IMR-90 (cell line): ENCODE measurements around the gene DGKG. TPM values are rescaled to one million over a fixed set of nuclear protein-coding genes. Genes with fewer than 3 reads are reported as not detected.

Source experiments
- ATAC-seq: fragments of 200-7000 bp; cut with Tn5 transposase; 2 replicates; pipeline ENCODE4 v1.9.1; 2020; ENCODE audit warnings: low read depth, mild to moderate bottlenecking, moderate library complexity
- BruUV-seq: library from RNA; stranded (reverse); fragments of 400-500 nt; replicated peaks from 2 replicates; lab custom pipeline; 2021; lab: Mats Ljungman, UMichigan
- CTCF ChIA-PET: fragments of 300-600 bp; formaldehyde crosslinking; extraction: SDS; loops from one replicate; lab custom pipeline; 2021; ENCODE audit warnings: antibody characterized with exemption; lab: Yijun Ruan, JAX
- POLR2A ChIA-PET: fragments of 300-600 bp; sonication (Branson Sonifier 250); formaldehyde crosslinking; loops from one replicate; lab custom pipeline; 2022; ENCODE audit warnings: antibody characterized with exemption; ENCODE audit not compliant: unreplicated experiment; lab: Charles Lee
- DNase-seq: peaks from one replicate; pipeline ENCODE4 v3.0.0; 2013
- H2AFZ ChIP-seq: replicated peaks from 2 replicates; pipeline ENCODE3; 2013; ENCODE audit warnings: low read length, mild to moderate bottlenecking; ENCODE audit not compliant: poor library complexity
- H2AK5ac ChIP-seq: 2 replicates; pipeline ENCODE4 v1.6.1; 2013; ENCODE audit warnings: low read depth, low read length, inconsistent platforms
- H2AK9ac ChIP-seq: replicated peaks from 2 replicates; pipeline ENCODE3; 2013; ENCODE audit warnings: mild to moderate bottlenecking, low read depth, low read length, moderate library complexity; ENCODE audit not compliant: poor library complexity
- H2BK120ac ChIP-seq: 2 replicates; pipeline ENCODE4 v1.6.1; 2013; ENCODE audit warnings: low read depth, low read length, inconsistent platforms
- H2BK15ac ChIP-seq: 3 replicates; pipeline ENCODE4 v1.6.1; 2013; ENCODE audit warnings: low read depth, low read length, inconsistent platforms
- H2BK20ac ChIP-seq: 2 replicates; pipeline ENCODE4 v1.6.1; 2013; ENCODE audit warnings: low read depth, mild to moderate bottlenecking, inconsistent platforms, low read length, moderate library complexity
- H2BK5ac ChIP-seq: 2 replicates; pipeline ENCODE4 v1.6.1; 2013; ENCODE audit warnings: mild to moderate bottlenecking, low read depth, low read length, inconsistent platforms; ENCODE audit not compliant: poor library complexity, severe bottlenecking
- H3K14ac ChIP-seq: replicated peaks from 2 replicates; pipeline ENCODE4 v1.6.1; 2013; ENCODE audit warnings: low read depth, low read length, inconsistent platforms
- H3K18ac ChIP-seq: 2 replicates; pipeline ENCODE4 v1.6.1; 2013; ENCODE audit warnings: low read depth, low read length, control low read depth
- H3K23ac ChIP-seq: 2 replicates; pipeline ENCODE4 v1.6.1; 2013; ENCODE audit warnings: low read depth, low read length, inconsistent platforms
- H3K27ac ChIP-seq: 2 replicates; pipeline ENCODE4 v1.5.1; 2013; ENCODE audit warnings: mild to moderate bottlenecking, control low read depth, low read length; ENCODE audit not compliant: insufficient read depth
- H3K27me3 ChIP-seq: 2 replicates; pipeline ENCODE4 v1.6.1; 2013; ENCODE audit warnings: low read length; ENCODE audit not compliant: control insufficient read depth, insufficient read depth
- H3K36me3 ChIP-seq: 2 replicates; pipeline ENCODE4 v1.6.1; 2013; ENCODE audit warnings: low read length, mixed read lengths; ENCODE audit not compliant: control insufficient read depth, insufficient read depth
- H3K4ac ChIP-seq: 2 replicates; pipeline ENCODE4 v1.6.1; 2013; ENCODE audit warnings: low read depth, low read length, inconsistent platforms
- H3K4me1 ChIP-seq: 2 replicates; pipeline ENCODE4 v1.6.1; 2013; ENCODE audit warnings: low read length, mixed read lengths; ENCODE audit not compliant: control insufficient read depth, insufficient read depth
- H3K4me2 ChIP-seq: 2 replicates; pipeline ENCODE4 v1.6.1; 2013; ENCODE audit warnings: low read depth, mild to moderate bottlenecking, control low read depth, low read length, moderate library complexity
- H3K4me3 ChIP-seq: 2 replicates; pipeline ENCODE4 v1.5.1; 2013; ENCODE audit warnings: low read depth, mild to moderate bottlenecking, control low read depth, low read length, moderate library complexity; ENCODE audit not compliant: insufficient read depth
- H3K56ac ChIP-seq: 2 replicates; pipeline ENCODE4 v1.6.1; 2013; ENCODE audit warnings: low read length, inconsistent platforms; ENCODE audit not compliant: insufficient read depth; ENCODE audit errors: extremely low read depth
- H3K79me1 ChIP-seq, 2 experiments: 2 replicates each; pipeline ENCODE4 v1.6.1; 2013; ENCODE audit warnings: low read length in 2 of 2, inconsistent platforms in 1 of 2, low read depth in 1 of 2
- H3K9ac ChIP-seq: 2 replicates; pipeline ENCODE4 v1.6.1; 2013; ENCODE audit warnings: low read depth, low read length, control low read depth
- H3K9me1 ChIP-seq: 2 replicates; pipeline ENCODE4 v1.6.1; 2013; ENCODE audit warnings: low read length, inconsistent platforms; ENCODE audit not compliant: insufficient read depth
- H3K9me3 ChIP-seq: 2 replicates; pipeline ENCODE4 v1.6.1; 2013; ENCODE audit warnings: low read length; ENCODE audit not compliant: control insufficient read depth, insufficient read depth
- H4K20me1 ChIP-seq: 2 replicates; pipeline ENCODE4 v1.6.1; 2013; ENCODE audit warnings: low read length, inconsistent platforms; ENCODE audit not compliant: insufficient read depth
- H4K5ac ChIP-seq: 2 replicates; pipeline ENCODE4 v1.6.1; 2013; ENCODE audit warnings: mild to moderate bottlenecking, low read depth, low read length, control low read depth
- H4K8ac ChIP-seq, 2 experiments: 2 replicates each; pipeline ENCODE4 v1.6.1; 2013; ENCODE audit warnings: low read depth in 2 of 2, low read length in 2 of 2, control low read depth in 1 of 2, inconsistent platforms in 1 of 2
- H4K91ac ChIP-seq: 2 replicates; pipeline ENCODE4 v1.6.1; 2013; ENCODE audit warnings: low read depth, low read length, inconsistent platforms; ENCODE audit not compliant: insufficient read depth
- BHLHE40 ChIP-seq: fragments of 150-350 bp; IDR thresholded peaks from 2 replicates; pipeline ENCODE4 v1.6.1; 2016; ENCODE audit warnings: mild to moderate bottlenecking, low read depth, low read length
- CEBPB ChIP-seq: IDR thresholded peaks from 2 replicates; pipeline ENCODE4 v1.6.1; 2012; ENCODE audit warnings: low read depth, low read length, improper control_type of control experiment
- ELK1 ChIP-seq: fragments of 150-350 bp; IDR thresholded peaks from 2 replicates; pipeline ENCODE4 v1.6.1; 2016; ENCODE audit warnings: low read depth, mild to moderate bottlenecking, low read length, moderate library complexity, borderline replicate concordance
- FOS ChIP-seq: fragments of 150-350 bp; IDR thresholded peaks from 2 replicates; pipeline ENCODE4 v1.6.1; 2016; ENCODE audit warnings: low read depth, low read length
- MAFK ChIP-seq: IDR thresholded peaks from 2 replicates; pipeline ENCODE4 v1.6.1; 2012; ENCODE audit warnings: low read depth, low read length, improper control_type of control experiment
- MAZ ChIP-seq: IDR thresholded peaks from 2 replicates; pipeline ENCODE4 v1.6.1; 2012; ENCODE audit warnings: low read depth, mild to moderate bottlenecking, low read length, improper control_type of control experiment, moderate library complexity, borderline replicate concordance
- MXI1 ChIP-seq: IDR thresholded peaks from 2 replicates; pipeline ENCODE4 v1.6.1; 2012; ENCODE audit warnings: low read depth, mild to moderate bottlenecking, low read length, moderate library complexity, borderline replicate concordance
- NFE2L2 ChIP-seq: fragments of 150-350 bp; IDR thresholded peaks from 2 replicates; pipeline ENCODE4 v1.6.1; 2016; ENCODE audit warnings: low read depth, mild to moderate bottlenecking, low read length
- RAD21 ChIP-seq: IDR thresholded peaks from 2 replicates; pipeline ENCODE4 v1.6.1; 2012; ENCODE audit warnings: low read length, improper control_type of control experiment
- RCOR1 ChIP-seq: IDR thresholded peaks from 2 replicates; pipeline ENCODE4 v1.6.1; 2012; ENCODE audit warnings: mild to moderate bottlenecking, low read length, improper control_type of control experiment; ENCODE audit not compliant: insufficient replicate concordance
- RFX5 ChIP-seq: IDR thresholded peaks from 2 replicates; pipeline ENCODE4 v1.8.0; 2012; ENCODE audit warnings: low read depth, mild to moderate bottlenecking, low read length, moderate library complexity
- SMC3 ChIP-seq: fragments of 150-350 bp; IDR thresholded peaks from 2 replicates; pipeline ENCODE4 v1.6.1; 2016; ENCODE audit warnings: low read depth, mild to moderate bottlenecking, antibody characterized with exemption, low read length, moderate library complexity
- USF2 ChIP-seq: fragments of 150-350 bp; IDR thresholded peaks from 2 replicates; pipeline ENCODE4 v1.6.1; 2017; ENCODE audit warnings: mild to moderate bottlenecking, antibody characterized with exemption, low read length, low read depth
- WGBS, 2 experiments: methylation state at CpG; one replicate each; pipeline versions ENCODE4 v1.1.5 to v1.1.7; 2013; ENCODE audit warnings: missing lambda C conversion rate in 2 of 2; ENCODE audit not compliant: insufficient read length in 1 of 2; ENCODE audit errors: extremely low coverage in 2 of 2; 5-methylcytosine and 5-hydroxymethylcytosine counted together
- dilution Hi-C: fragments of 300-500 bp; cut with HindIII; formaldehyde crosslinking; loops from one replicate; pipeline ENCODE4 v1.14.3; 2018; ENCODE audit warnings: low sequenced_read_pairs; ENCODE audit not compliant: unreplicated experiment
- in situ Hi-C: fragments of 300-500 bp; cut with MboI; formaldehyde crosslinking; loops from 3 replicates; pipeline ENCODE4 v1.14.3; 2019; ENCODE audit warnings: low sequenced_read_pairs, inconsistent platforms, mixed read lengths
- intact Hi-C: fragments of 100-400 bp; cut with micrococcal nuclease; formaldehyde crosslinking; loops from 2 replicates; pipeline ENCODE4 v1.10.0; 2022
- polyA plus RNA-seq, 3 experiments: library from polyadenylated mRNA; depleted of rRNA; stranded (reverse); fragments of >200 nt; gene quantifications; 2 replicates each; pipeline ENCODE4 v1.2.3, GENCODE V29; 2012; ENCODE audit warnings: low replicate concordance in 1 of 3
- total RNA-seq: library from RNA; depleted of rRNA; stranded (reverse); fragments of >200 nt; gene quantifications from 2 replicates; pipeline ENCODE4 v1.2.3, GENCODE V29; 2012

The DGKG gene
- total and polyA plus RNA-seq, 2 of the 4 experiments (the other 2 are of a cell fraction), result 1.2 to 4.1 TPM

- Histone ChIP-seq H3K4ac (no peak overlapping the region), H3K4me1 (no peaks in the 10 kb centered on the region), H4K91ac (no peak overlapping the region), H4K5ac (no peak overlapping the region), H3K4me3 (peak overlapping the region; percentile 6; the same call in 1 of the 2 replicates), H3K14ac (no peak overlapping the region), H3K18ac (no peak overlapping the region), H4K20me1 (no peaks in the 10 kb centered on the region), H2AFZ (peak overlapping the region; percentile 83), H2AK5ac (no peak overlapping the region), H2BK5ac (no peak overlapping the region), H2BK15ac (no peak overlapping the region), H2BK20ac (no peak overlapping the region), H2AK9ac (no peak overlapping the region), H4K8ac (no peak overlapping the region), H2BK120ac (no peak overlapping the region), H3K23ac (no peak overlapping the region), H3K79me1 (no peaks in the 10 kb centered on the region), H3K36me3 (no peaks in the 10 kb centered on the region), H3K4me2 (peak overlapping the region; percentile 63), H3K56ac (no peak overlapping the region), H3K27me3 (peaks cover 14% of the 10 kb centered on the region), H3K27ac (no peak overlapping the region), H3K9me1 (no peaks in the 10 kb centered on the region), H3K9ac (no peak overlapping the region), H3K9me3 (no peaks in the 10 kb centered on the region)
- ATAC-seq (peak; percentile 99), DNase-seq (peak; percentile 73)
- intact Hi-C loops, result loop anchor here (1.0 to 10.0 kb wide), 5 partner anchors 152 to 565 kb away; partner anchors contain the start of gene ETV5
- dilution Hi-C loops, result no loop called here
- BruUV-seq, result no TSS peak
- CTCF ChIA-PET, result interaction anchor here (0.6 to 2.1 kb wide), 6 partner anchors 11 to 280 kb away, joined by 3 to 17 read pairs (median 4); no protein-coding TSS in a partner anchor
- 100% methylated on average over 1 of the region's 15 CpGs; no CpG with 5 or more reads in 1 of the 2 experiments for WGBS, 2 experiments
- in situ Hi-C loops, result loop anchor here (5.0 to 25.0 kb wide), 2 partner anchors 278 to 597 kb away; no protein-coding TSS in a partner anchor
- POLR2A ChIA-PET, result no interaction called here
- TF ChIP-seq BHLHE40 (no peak), MAZ (no peak), RAD21 (peak; percentile 74), CEBPB (peak; percentile 44; the same call in 1 of the 2 replicates), MAFK (peak; percentile 28; the same call in 1 of the 2 replicates), RFX5 (no peak), MXI1 (no peak), NFE2L2 (peak; percentile 60; the same call in 1 of the 2 replicates), SMC3 (peak; percentile 62), RCOR1 (no peak), ELK1 (no peak), FOS (peak; percentile 51; the same call in 1 of the 2 replicates), USF2 (no peak)
Observed at GRCh38 chr3:186259612-186260383, 102.2 kb downstream of the DGKG start.
